HG03095 (cell line): ENCODE data around the gene TSHZ2.

Source experiments
- ATAC-seq: cut with Tn5 transposase; IDR thresholded peaks from one replicate; pipeline ENCODE4 v1.9.1; 2021; ENCODE audit warnings: moderate library complexity; ENCODE audit not compliant: unreplicated experiment

TSHZ2 gene

GRCh38 chr20:53265304-53265875 is 293.2 kb downstream of the TSHZ2 start:
- ATAC-seq: no peak

- ATAC-seq: no peak
Observed at GRCh38 chr20:53269380-53269779, 297.2 kb downstream of the TSHZ2 start.

- no peak for ATAC-seq
Observed at GRCh38 chr20:53270792-53271375, 298.7 kb downstream of the TSHZ2 start.

GRCh38 chr20:53274365-53274764 is 302.2 kb downstream of the TSHZ2 start:
- no peak for ATAC-seq

- ATAC-seq: no peak
Observed at GRCh38 chr20:53274807-53275206, 302.6 kb downstream of the TSHZ2 start.

GRCh38 chr20:53276143-53276542 is 304.0 kb downstream of the TSHZ2 start:
- no peak for ATAC-seq

- no peak for ATAC-seq
Observed at GRCh38 chr20:53278555-53278954, 306.4 kb downstream of the TSHZ2 start.

- no peak for ATAC-seq
Observed at GRCh38 chr20:53279735-53280134, 307.6 kb downstream of the TSHZ2 start.

- ATAC-seq: no peak
Observed at GRCh38 chr20:53281557-53282117, 309.5 kb downstream of the TSHZ2 start.

GRCh38 chr20:53282217-53282955 is 310.2 kb downstream of the TSHZ2 start:
- ATAC-seq: no peak

GRCh38 chr20:53283011-53283410 is 310.9 kb downstream of the TSHZ2 start:
- ATAC-seq: no peak

- no peak for ATAC-seq
Observed at GRCh38 chr20:53283597-53283996, 311.4 kb downstream of the TSHZ2 start.

- no peak for ATAC-seq
Observed at GRCh38 chr20:53284256-53284655, 312.1 kb downstream of the TSHZ2 start.

- ATAC-seq: no peak
Observed at GRCh38 chr20:53284696-53285095, 312.5 kb downstream of the TSHZ2 start.

- no peak for ATAC-seq
Observed at GRCh38 chr20:53287357-53288042, 315.3 kb downstream of the TSHZ2 start.

GRCh38 chr20:53291548-53291947 is 319.4 kb downstream of the TSHZ2 start:
- no peak for ATAC-seq

GRCh38 chr20:53292347-53292746 is 320.2 kb downstream of the TSHZ2 start:
- no peak for ATAC-seq

- ATAC-seq: no peak
Observed at GRCh38 chr20:53294804-53295203, 322.6 kb downstream of the TSHZ2 start.

- no peak for ATAC-seq
Observed at GRCh38 chr20:53296025-53296424, 323.9 kb downstream of the TSHZ2 start.

GRCh38 chr20:53296451-53297153 is 324.4 kb downstream of the TSHZ2 start:
- ATAC-seq: no peak

- no peak for ATAC-seq
Observed at GRCh38 chr20:53297154-53297529, 325.0 kb downstream of the TSHZ2 start.
